ENCODE data around the gene CCDC90B.
"Not testable (repeated sequence)": the region's sequence is repeated elsewhere in the genome, so short reads cannot be mapped to it uniquely, and the experiment has no call there.

Gene CCDC90B

GRCh38 chr11:83316143-83316896 lies 30.2 kb upstream of the CCDC90B start:
- H3K36me3 ChIP-seq (replicated peaks in 1 of 2; ENCODE audit: control insufficient read depth in 2 of 2, insufficient read depth in 2 of 2, low read length in 2 of 2); H3K18ac ChIP-seq (ENCODE audit: low read length); H2BK5ac ChIP-seq (ENCODE audit: low read length); H4K91ac ChIP-seq (ENCODE audit: low read depth, low read length, poor library complexity); H3K4me2 ChIP-seq (ENCODE audit: insufficient read depth, low read length, poor library complexity, severe bottlenecking); H3K79me1 ChIP-seq (ENCODE audit: low read depth, low read length); H3K23ac ChIP-seq (ENCODE audit: low read depth, low read length, poor library complexity); H3K9ac ChIP-seq (ENCODE audit: low read depth, low read length, poor library complexity); H3K14ac ChIP-seq (ENCODE audit: low read length); H3K4ac ChIP-seq (ENCODE audit: low read length); H3K27me3 ChIP-seq (ENCODE audit: control insufficient read depth in 3 of 3, insufficient read depth in 3 of 3, low read depth in 1 of 3, low read length in 3 of 3); H4K8ac ChIP-seq (ENCODE audit: low read depth, low read length); H2AK5ac ChIP-seq (ENCODE audit: low read depth, low read length); H2BK120ac ChIP-seq (ENCODE audit: low read depth, low read length); H2BK12ac ChIP-seq (ENCODE audit: low read length); DNase-seq (ENCODE audit: low spot score); H3K27ac ChIP-seq (replicated peaks; ENCODE audit: low read length); H3K4me1 ChIP-seq (ENCODE audit: control insufficient read depth in 2 of 2, insufficient read depth in 1 of 2, low read depth in 1 of 2, low read length in 2 of 2); H3K9me3 ChIP-seq (replicated peaks in 1 of 2; ENCODE audit: control insufficient read depth in 2 of 2, insufficient read depth in 1 of 2, low read depth in 1 of 2, low read length in 2 of 2); H2AFZ ChIP-seq (ENCODE audit: low read length); H3K4me3 ChIP-seq (ENCODE audit: low read length in 2 of 2); H2BK15ac ChIP-seq (ENCODE audit: low read length): not testable (repeated sequence)
- WGBS, 2 donors (ENCODE audit: extremely low coverage in 2 of 2, insufficient read length in 2 of 2, insufficient replicate concordance in 1 of 2) = no CpG with 5 or more reads among the region's 59 CpGs

GRCh38 chr11:83312430-83312829 lies 26.3 kb upstream of the CCDC90B start:
- H3K9me3 ChIP-seq (replicated peaks in 1 of 2; ENCODE audit: control insufficient read depth in 2 of 2, insufficient read depth in 1 of 2, low read depth in 1 of 2, low read length in 2 of 2) = peaks cover 0 to under 1% of the 10 kb centered on the region in 2 donors
- H2AFZ ChIP-seq (ENCODE audit: low read length) = no peak overlapping the region
- H3K79me1 ChIP-seq (ENCODE audit: low read depth, low read length) = no peaks in the 10 kb centered on the region
- no peak overlapping the region for H3K4me2 ChIP-seq (ENCODE audit: insufficient read depth, low read length, poor library complexity, severe bottlenecking)
- no peak overlapping the region for H2BK120ac ChIP-seq (ENCODE audit: low read depth, low read length)
- no peak overlapping the region for H2AK5ac ChIP-seq (ENCODE audit: low read depth, low read length)
- H2BK12ac ChIP-seq (ENCODE audit: low read length) = no peak overlapping the region
- H3K27ac ChIP-seq (replicated peaks; ENCODE audit: low read length) = no peak overlapping the region
- no peaks in the 10 kb centered on the region for H3K4me1 ChIP-seq (ENCODE audit: control insufficient read depth in 2 of 2, insufficient read depth in 1 of 2, low read depth in 1 of 2, low read length in 2 of 2)
- H3K4me3 ChIP-seq (ENCODE audit: low read length in 2 of 2) = no peak overlapping the region
- H2BK5ac ChIP-seq (ENCODE audit: low read length) = no peak overlapping the region
- H3K14ac ChIP-seq (ENCODE audit: low read length) = no peak overlapping the region
- no peaks in the 10 kb centered on the region for H3K36me3 ChIP-seq (replicated peaks in 1 of 2; ENCODE audit: control insufficient read depth in 2 of 2, insufficient read depth in 2 of 2, low read length in 2 of 2)
- no peak overlapping the region for H4K8ac ChIP-seq (ENCODE audit: low read depth, low read length)
- H3K27me3 ChIP-seq (ENCODE audit: control insufficient read depth in 3 of 3, insufficient read depth in 3 of 3, low read depth in 1 of 3, low read length in 3 of 3) = no peaks in the 10 kb centered on the region
- H3K4ac ChIP-seq (ENCODE audit: low read length) = no peak overlapping the region
- no peak overlapping the region for H2BK15ac ChIP-seq (ENCODE audit: low read length)
- H3K23ac ChIP-seq (ENCODE audit: low read depth, low read length, poor library complexity) = no peak overlapping the region
- H3K9ac ChIP-seq (ENCODE audit: low read depth, low read length, poor library complexity) = no peak overlapping the region
- no peak overlapping the region for H3K18ac ChIP-seq (ENCODE audit: low read length)
- DNase-seq (ENCODE audit: low spot score) = no peak
- no peak overlapping the region for H4K91ac ChIP-seq (ENCODE audit: low read depth, low read length, poor library complexity)

- Histone ChIP-seq H3K18ac (ENCODE audit: low read length) (no peak overlapping the region), H2BK120ac (ENCODE audit: low read depth, low read length) (no peak overlapping the region), H4K91ac (ENCODE audit: low read depth, low read length, poor library complexity) (no peak overlapping the region), H2AK5ac (ENCODE audit: low read depth, low read length) (no peak overlapping the region), H3K27me3 (ENCODE audit: control insufficient read depth in 3 of 3, insufficient read depth in 3 of 3, low read depth in 1 of 3, low read length in 3 of 3) (no peaks in the 10 kb centered on the region), H3K4ac (ENCODE audit: low read length) (no peak overlapping the region), H3K79me1 (ENCODE audit: low read depth, low read length) (no peaks in the 10 kb centered on the region), H3K4me3 (ENCODE audit: low read length in 2 of 2) (no peak overlapping the region), H2BK5ac (ENCODE audit: low read length) (no peak overlapping the region), H3K9ac (ENCODE audit: low read depth, low read length, poor library complexity) (no peak overlapping the region), H4K8ac (ENCODE audit: low read depth, low read length) (no peak overlapping the region), H3K23ac (ENCODE audit: low read depth, low read length, poor library complexity) (no peak overlapping the region), H2AFZ (ENCODE audit: low read length) (no peak overlapping the region), H2BK15ac (ENCODE audit: low read length) (no peak overlapping the region), H3K9me3 (replicated peaks in 1 of 2; ENCODE audit: control insufficient read depth in 2 of 2, insufficient read depth in 1 of 2, low read depth in 1 of 2, low read length in 2 of 2) (no peaks in the 10 kb centered on the region), H3K27ac (replicated peaks; ENCODE audit: low read length) (no peak overlapping the region), H2BK12ac (ENCODE audit: low read length) (no peak overlapping the region), H3K36me3 (replicated peaks in 1 of 2; ENCODE audit: control insufficient read depth in 2 of 2, insufficient read depth in 2 of 2, low read length in 2 of 2) (no peaks in the 10 kb centered on the region), H3K14ac (ENCODE audit: low read length) (no peak overlapping the region), H3K4me2 (ENCODE audit: insufficient read depth, low read length, poor library complexity, severe bottlenecking) (no peak overlapping the region), H3K4me1 (ENCODE audit: control insufficient read depth in 2 of 2, insufficient read depth in 1 of 2, low read depth in 1 of 2, low read length in 2 of 2) (no peaks in the 10 kb centered on the region)
- no peak for DNase-seq (ENCODE audit: low spot score)
- no CpG with 5 or more reads among the region's 2 CpGs for WGBS, 2 donors (ENCODE audit: extremely low coverage in 2 of 2, insufficient read length in 2 of 2, insufficient replicate concordance in 1 of 2)
Measured at GRCh38 chr11:83311701-83312100, 25.5 kb upstream of the CCDC90B start.

- Histone ChIP-seq H3K23ac (ENCODE audit: low read depth, low read length, poor library complexity) (no peak overlapping the region), H3K18ac (ENCODE audit: low read length) (no peak overlapping the region), H3K27me3 (ENCODE audit: control insufficient read depth in 3 of 3, insufficient read depth in 3 of 3, low read depth in 1 of 3, low read length in 3 of 3) (no peaks in the 10 kb centered on the region), H3K27ac (replicated peaks; ENCODE audit: low read length) (no peak overlapping the region), H4K91ac (ENCODE audit: low read depth, low read length, poor library complexity) (no peak overlapping the region), H2AFZ (ENCODE audit: low read length) (no peak overlapping the region), H3K9me3 (replicated peaks in 1 of 2; ENCODE audit: control insufficient read depth in 2 of 2, insufficient read depth in 1 of 2, low read depth in 1 of 2, low read length in 2 of 2) (no peaks in the 10 kb centered on the region), H2BK12ac (ENCODE audit: low read length) (no peak overlapping the region), H3K9ac (ENCODE audit: low read depth, low read length, poor library complexity) (no peak overlapping the region), H4K8ac (ENCODE audit: low read depth, low read length) (no peak overlapping the region), H3K14ac (ENCODE audit: low read length) (no peak overlapping the region), H3K4me3 (ENCODE audit: low read length in 2 of 2) (no peak overlapping the region), H2BK120ac (ENCODE audit: low read depth, low read length) (no peak overlapping the region), H3K4me2 (ENCODE audit: insufficient read depth, low read length, poor library complexity, severe bottlenecking) (no peak overlapping the region), H3K4me1 (ENCODE audit: control insufficient read depth in 2 of 2, insufficient read depth in 1 of 2, low read depth in 1 of 2, low read length in 2 of 2) (no peaks in the 10 kb centered on the region), H3K36me3 (replicated peaks in 1 of 2; ENCODE audit: control insufficient read depth in 2 of 2, insufficient read depth in 2 of 2, low read length in 2 of 2) (no peaks in the 10 kb centered on the region), H2BK5ac (ENCODE audit: low read length) (no peak overlapping the region), H2BK15ac (ENCODE audit: low read length) (no peak overlapping the region), H3K79me1 (ENCODE audit: low read depth, low read length) (no peaks in the 10 kb centered on the region), H2AK5ac (ENCODE audit: low read depth, low read length) (no peak overlapping the region), H3K4ac (ENCODE audit: low read length) (no peak overlapping the region)
- DNase-seq (ENCODE audit: low spot score) = no peak
Measured at GRCh38 chr11:83310718-83311117, 24.6 kb upstream of the CCDC90B start.

Measured in neuronal stem cell (in vitro differentiated cells).